Measurements from ENCODE around the gene CASP9. TPM values are rescaled to one million over a fixed set of nuclear protein-coding genes. Genes with fewer than 3 reads are reported as not detected.
"Not testable (repeated sequence)": the region's sequence is repeated elsewhere in the genome, so short reads cannot be mapped to it uniquely, and the experiment has no call there.

CASP9 gene
- total RNA-seq, 6 experiments from 2014 or later, result 2.3 to 9.0 (median 8.2) TPM

DNA sequence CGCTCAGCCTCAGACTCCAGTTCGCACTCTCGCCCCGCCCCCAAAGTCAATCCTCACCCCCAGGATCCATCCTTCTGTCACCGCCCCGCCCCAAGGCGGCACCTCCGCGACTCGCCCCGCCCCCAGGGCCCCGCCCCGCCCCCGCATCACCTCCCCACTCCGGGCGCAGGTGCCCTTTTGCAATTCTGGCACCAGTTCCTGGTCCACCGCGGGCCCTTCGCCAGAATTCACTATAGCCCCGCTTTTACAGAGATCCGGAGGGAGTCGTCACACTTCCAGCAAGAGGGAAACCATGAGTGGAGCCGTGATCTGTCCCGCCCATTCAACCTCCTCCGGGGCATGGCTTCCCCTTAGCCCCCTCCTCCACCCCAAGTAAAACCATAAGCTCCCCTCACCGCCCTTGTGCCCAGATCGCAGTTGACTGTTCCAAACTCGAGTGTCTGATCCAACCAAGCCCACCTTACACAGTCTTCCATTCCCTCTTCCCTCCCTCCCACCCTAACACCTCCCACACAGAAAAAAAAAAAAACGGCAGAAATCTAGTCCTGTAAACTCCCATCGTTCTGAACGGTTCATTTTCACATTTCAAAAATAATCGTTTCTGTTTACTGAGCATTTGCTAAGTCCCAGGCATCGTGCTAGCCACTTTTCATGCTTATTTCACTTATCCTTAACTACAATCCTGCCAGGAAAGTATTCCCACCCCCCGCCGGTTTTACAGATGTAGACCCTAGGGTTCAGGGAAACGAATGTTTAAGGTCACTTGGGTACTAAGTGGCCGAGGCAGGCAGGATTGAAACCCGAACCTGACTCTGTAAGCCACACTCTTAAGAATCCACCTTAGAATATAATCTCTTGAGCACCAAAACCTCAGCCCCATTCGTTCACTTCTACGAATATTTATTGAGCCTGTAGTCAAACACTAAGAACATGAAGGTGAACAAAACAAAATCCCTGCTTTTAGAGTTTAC is 1.3 kb upstream of the CASP9 start:
- ATAC-seq, result peak in 2 of 4 donors; percentile 70 to 75
- H3K27me3 ChIP-seq, result no peaks in the 10 kb centered on the region

DNA sequence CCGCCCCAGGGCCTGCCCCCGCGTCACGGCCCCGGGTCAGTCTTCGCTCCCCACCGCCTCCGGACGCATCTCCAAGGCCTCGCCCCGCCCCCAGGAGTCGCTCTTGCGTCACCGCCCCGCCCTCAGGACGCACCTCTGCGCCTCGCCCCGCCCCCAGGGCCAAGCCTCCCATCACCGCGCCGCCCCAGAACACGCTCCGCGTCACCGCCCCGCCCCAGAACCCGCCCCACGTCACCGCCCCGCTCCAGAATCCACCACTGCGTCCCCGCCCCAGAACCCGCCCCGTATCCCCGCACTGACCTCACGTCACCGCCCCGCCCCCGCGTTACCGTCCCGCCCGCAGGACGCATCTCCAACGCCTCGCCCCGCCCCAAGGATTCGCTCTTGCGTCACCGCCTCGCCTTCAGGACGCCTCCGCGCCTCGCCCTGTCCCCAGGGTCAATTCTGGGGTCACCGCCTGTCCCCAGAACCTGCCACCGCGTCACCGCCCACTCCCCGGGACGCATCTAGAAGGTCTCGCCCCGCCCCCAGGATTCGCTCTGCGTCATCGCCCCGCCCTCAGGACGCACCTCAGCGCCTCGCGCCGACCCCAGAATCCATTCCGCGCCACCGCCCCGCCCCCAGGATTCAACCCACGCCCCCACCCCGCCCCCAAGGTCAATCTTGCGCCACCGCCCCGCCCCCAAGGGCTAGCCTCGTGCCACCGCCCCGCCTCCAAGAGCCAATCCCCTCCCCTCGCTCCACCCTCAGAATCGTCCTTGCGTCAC is 451 bp upstream of the CASP9 start:
- ATAC-seq (peak; percentile 65 to 78 (median 68)), DNase-seq (peak; percentile 100)

More for the DNA sequence above, 1.3 kb upstream of the CASP9 start:
- TF ChIP-seq POLR2A (IDR thresholded peaks at IDR 0.05), result no peak
- no peak for TF ChIP-seq CTCF (IDR thresholded peaks at IDR 0.05)
- intact Hi-C loops (cut with DNase I), result no loop called here
- 2% methylated on average over 24 of the region's 40 CpGs for WGBS (ENCODE audit: insufficient coverage, low coverage, low lambda C conversion rate, missing lambda C conversion rate)
- peaks cover 0 to 18% (median 12%) of the 10 kb centered on the region in 4 donors for H3K4me1 ChIP-seq
- no peaks in the 10 kb centered on the region for H3K36me3 ChIP-seq
- peak overlapping the region; percentile 72 to 94 (median 85) for H3K27ac ChIP-seq
- DNase-seq, result no peak
- H3K9me3 ChIP-seq, result no peaks in the 10 kb centered on the region
- H3K4me3 ChIP-seq, result peak overlapping the region; percentile 37 to 77 (median 51)

DNA sequence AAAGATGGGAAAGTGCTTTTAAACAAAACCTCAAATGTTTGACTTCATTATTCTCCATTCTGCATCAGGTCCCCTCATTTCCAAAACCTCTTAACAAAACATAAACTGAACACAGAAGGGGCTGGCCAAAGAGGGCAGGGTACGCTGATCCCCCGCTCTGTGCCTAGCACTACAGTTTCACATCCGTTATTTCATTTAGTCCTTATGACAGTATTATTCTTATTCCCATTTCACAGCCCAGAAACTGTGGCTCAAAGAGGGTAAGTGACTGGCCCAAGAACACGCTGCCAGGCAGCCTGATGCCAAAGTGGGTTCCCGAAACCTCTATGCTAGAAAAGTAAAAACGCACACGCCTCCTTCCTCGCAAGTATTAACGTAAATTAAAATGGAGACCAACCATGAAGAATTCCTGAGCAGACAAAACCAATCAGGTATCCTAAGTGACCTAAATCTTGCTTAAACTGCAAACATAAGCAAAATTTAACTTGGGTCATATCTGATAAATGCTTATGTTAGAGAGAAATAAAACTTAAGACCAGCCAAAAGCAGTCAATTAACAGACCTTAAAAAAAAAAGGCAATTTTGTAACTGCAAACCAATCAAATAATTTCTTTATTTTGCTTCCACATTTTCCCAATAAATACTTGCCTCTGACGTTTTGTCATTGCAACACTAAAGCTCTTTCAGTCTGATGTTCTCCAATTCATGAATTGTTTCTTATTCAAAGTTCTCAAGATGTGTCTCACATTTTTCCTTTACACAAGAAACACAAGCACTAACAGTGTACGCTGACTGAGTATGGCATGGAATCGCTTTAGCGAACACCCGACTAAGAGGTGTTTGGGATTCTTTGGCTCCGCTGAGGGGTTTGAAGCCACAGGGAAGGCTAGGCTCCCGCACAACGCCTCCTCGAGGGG is 653 bp downstream of the CASP9 start:
- DNase-seq, result no peak
- TF ChIP-seq CTCF (IDR thresholded peaks at IDR 0.05), result no peak
- Histone ChIP-seq H3K27ac (peak overlapping the region; percentile 88 to 99 (median 93)), H3K36me3 (no peaks in the 10 kb centered on the region), H3K27me3 (no peaks in the 10 kb centered on the region), H3K9me3 (no peaks in the 10 kb centered on the region), H3K4me1 (peaks cover 0 to 18% (median 12%) of the 10 kb centered on the region in 4 donors), H3K4me3 (peak overlapping the region; percentile 51 to 81 (median 78))
- WGBS (ENCODE audit: insufficient coverage, low coverage, low lambda C conversion rate, missing lambda C conversion rate), result 40% methylated on average over 18 of the region's 18 CpGs
- no peak for ATAC-seq
- intact Hi-C loops (cut with DNase I), result no loop called here

More for the DNA sequence above, 451 bp upstream of the CASP9 start:
- H3K27ac ChIP-seq, result peak overlapping the region; percentile 88 to 99 (median 93)
- peaks cover 0 to 18% (median 12%) of the 10 kb centered on the region in 4 donors for H3K4me1 ChIP-seq
- no peaks in the 10 kb centered on the region for H3K27me3 ChIP-seq
- no peak for TF ChIP-seq POLR2A (IDR thresholded peaks at IDR 0.05)
- no peak for TF ChIP-seq CTCF (IDR thresholded peaks at IDR 0.05)
- peak overlapping the region; percentile 51 to 81 (median 78) for H3K4me3 ChIP-seq
- no peaks in the 10 kb centered on the region for H3K9me3 ChIP-seq
- no peaks in the 10 kb centered on the region for H3K36me3 ChIP-seq
- intact Hi-C loops (cut with DNase I), result no loop called here
- 1% methylated on average over 62 of the region's 88 CpGs for WGBS (ENCODE audit: insufficient coverage, low coverage, low lambda C conversion rate, missing lambda C conversion rate)

GRCh38 chr1:15522551-15522950 is 1.5 kb downstream of the CASP9 start:
- DNase-seq, result no peak
- WGBS (ENCODE audit: insufficient coverage, low coverage, low lambda C conversion rate, missing lambda C conversion rate), result no CpG with 5 or more reads among the region's 4 CpGs
- Histone ChIP-seq H3K9me3 (no peaks in the 10 kb centered on the region), H3K4me3 (no peak overlapping the region), H3K27me3 (no peaks in the 10 kb centered on the region), H3K4me1 (peaks cover 0 to 14% (median 7%) of the 10 kb centered on the region in 4 donors), H3K36me3 (no peaks in the 10 kb centered on the region), H3K27ac (no peak overlapping the region)
- intact Hi-C loops (cut with DNase I), result no loop called here
- ATAC-seq, result no peak
- TF ChIP-seq POLR2A (IDR thresholded peaks at IDR 0.05) (no peak), CTCF (IDR thresholded peaks at IDR 0.05) (no peak)

- WGBS (ENCODE audit: insufficient coverage, low coverage, low lambda C conversion rate, missing lambda C conversion rate), result 86% methylated on average over 14 of the region's 17 CpGs
- DNase-seq; H3K27me3 ChIP-seq; H3K4me3 ChIP-seq; H3K4me1 ChIP-seq; H3K36me3 ChIP-seq; H3K27ac ChIP-seq; ATAC-seq; intact Hi-C loops (cut with DNase I); H3K9me3 ChIP-seq: not testable (repeated sequence)
Observed at GRCh38 chr1:15521206-15521906, 2.7 kb downstream of the CASP9 start.
